Effector CD4-positive, alpha-beta T cell (primary cell): ENCODE measurements around the gene SEMA3G.

Source experiments
- DNase-seq: peaks from one replicate; pipeline ENCODE4 v3.0.0-alpha.2; 2020
- total RNA-seq: gene quantifications from one replicate; lab custom pipeline; 2026; lab: John Stamatoyannopoulos, UW

Gene SEMA3G
- total RNA-seq: 6.6 reads per million, percentile 24 among the genes with 10 or more reads in this experiment

DNA sequence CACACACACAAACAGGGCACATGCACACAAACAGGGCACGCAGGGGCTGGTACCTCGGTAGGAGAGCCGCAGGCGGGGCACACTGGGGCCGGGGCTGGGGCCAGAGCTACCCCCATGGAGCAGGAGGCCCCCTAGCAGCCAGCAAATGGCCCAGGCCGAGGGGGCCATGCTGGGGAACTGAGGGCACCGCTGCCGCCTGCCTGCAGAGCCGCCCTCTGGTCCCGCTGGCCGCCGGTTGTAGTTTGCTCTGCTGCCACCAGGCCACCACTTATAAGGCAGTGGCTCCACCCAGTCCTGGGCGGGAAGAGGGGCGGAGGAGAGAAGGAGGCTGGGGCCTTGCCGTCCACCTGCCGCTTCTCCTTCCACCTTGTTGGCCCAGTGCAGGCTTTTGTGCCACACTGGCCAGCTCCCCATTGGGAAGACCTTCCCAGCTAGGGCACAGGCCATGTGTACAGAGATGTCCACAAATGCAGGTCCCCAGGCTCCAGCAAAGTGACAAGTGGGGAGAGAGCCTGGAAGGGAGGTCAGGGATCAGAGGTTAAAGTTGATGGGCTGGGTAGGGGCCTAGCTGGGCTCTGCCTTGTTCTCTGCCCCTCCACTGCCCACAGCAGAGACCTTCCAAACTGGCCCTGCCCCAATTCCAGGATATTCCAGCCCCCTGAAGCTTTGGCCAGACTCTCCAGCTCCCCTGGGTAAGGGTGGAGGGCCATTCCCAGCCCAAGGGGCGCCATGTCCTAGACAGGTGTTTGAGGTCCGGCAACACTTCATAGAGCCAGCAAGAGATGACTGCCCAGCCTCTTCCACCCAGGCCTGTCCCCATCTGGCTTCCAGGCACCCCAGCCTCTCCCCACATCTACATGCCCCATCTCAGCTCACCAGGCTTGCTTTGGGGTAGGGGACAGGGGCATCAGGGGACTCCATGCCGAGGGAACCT lies at the start of gene SEMA3G:
SEMA3G (minus strand) TSS at position 244 of the 934 bp plus-strand sequence; CDS start at position 168, 76 bp downstream.
- peak; percentile 61 for DNase-seq

GRCh38 chr3:52494445-52494844 lies 49.5 kb upstream of the SEMA3G start:
- DNase-seq: no peak

- no peak for DNase-seq
Measured at GRCh38 chr3:52493232-52494017, 48.5 kb upstream of the SEMA3G start.

GRCh38 chr3:52492059-52492458 lies 47.2 kb upstream of the SEMA3G start:
- no peak for DNase-seq

DNA sequence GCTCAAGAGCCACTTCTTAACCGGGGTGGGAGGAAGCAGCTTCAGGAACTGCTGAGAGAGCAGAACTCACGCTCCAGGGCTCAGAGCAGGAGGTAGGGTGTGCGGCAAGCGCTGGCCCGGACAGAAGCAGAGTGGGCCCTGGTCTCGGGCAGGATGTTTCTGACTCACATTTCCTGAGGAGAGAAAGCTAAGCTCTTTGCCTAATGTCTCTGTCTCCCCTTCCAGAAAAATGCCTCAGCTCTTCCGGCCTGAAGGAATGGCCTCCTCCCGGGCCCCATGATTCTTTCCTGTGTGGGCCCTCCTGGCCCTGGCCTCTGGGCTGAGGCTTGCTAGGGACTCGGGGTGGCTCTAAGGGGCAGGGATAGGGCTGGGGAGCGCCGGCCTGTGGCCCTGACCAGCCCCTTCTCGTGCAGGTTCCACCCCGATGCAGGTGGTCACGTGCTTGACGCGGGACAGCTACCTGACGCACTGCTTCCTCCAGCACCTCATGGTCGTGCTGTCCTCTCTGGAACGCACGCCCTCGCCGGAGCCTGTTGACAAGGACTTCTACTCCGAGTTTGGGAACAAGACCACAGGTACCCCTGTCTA lies 46.1 kb upstream of the SEMA3G start:
- DNase-seq: no peak

- DNase-seq: no peak
Measured at GRCh38 chr3:52490035-52490938, 45.4 kb upstream of the SEMA3G start.

DNA sequence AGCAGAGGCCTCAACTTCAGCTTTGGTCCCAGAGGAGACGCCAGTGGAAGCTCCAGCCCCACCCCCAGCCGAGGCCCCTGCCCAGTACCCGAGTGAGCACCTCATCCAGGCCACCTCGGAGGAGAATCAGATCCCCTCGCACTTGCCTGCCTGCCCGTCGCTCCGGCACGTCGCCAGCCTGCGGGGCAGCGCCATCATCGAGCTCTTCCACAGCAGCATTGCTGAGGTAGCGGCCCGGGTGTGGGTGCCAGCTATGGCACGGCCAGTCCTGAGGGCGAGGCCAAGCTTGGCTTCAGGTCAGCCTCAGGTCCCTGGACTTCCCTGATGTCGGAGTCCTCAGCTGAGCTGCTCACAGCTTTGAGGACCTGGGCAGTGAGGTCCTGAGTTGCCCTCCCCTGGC lies 44.5 kb upstream of the SEMA3G start:
- DNase-seq: no peak

DNA sequence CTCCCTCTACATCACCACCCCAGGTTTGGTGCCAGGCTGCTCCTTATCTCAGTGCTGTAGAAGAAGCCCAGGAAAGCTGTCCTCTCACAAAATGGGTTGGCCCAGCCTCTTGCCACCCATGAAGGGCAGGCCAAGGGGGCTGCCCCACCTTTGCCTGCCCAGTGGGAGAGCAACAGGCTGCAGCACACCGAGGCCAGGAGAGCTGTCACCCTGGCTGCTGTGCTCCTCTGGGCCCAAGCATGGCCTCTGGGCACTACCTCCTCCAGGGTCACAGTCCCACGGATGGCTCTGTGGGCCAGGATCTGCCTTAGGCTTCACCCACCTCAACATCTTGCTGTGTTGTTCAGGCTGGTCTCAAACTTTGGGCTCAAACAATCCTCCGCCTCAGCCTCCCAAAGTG lies 43.8 kb upstream of the SEMA3G start:
- DNase-seq: no peak

DNA sequence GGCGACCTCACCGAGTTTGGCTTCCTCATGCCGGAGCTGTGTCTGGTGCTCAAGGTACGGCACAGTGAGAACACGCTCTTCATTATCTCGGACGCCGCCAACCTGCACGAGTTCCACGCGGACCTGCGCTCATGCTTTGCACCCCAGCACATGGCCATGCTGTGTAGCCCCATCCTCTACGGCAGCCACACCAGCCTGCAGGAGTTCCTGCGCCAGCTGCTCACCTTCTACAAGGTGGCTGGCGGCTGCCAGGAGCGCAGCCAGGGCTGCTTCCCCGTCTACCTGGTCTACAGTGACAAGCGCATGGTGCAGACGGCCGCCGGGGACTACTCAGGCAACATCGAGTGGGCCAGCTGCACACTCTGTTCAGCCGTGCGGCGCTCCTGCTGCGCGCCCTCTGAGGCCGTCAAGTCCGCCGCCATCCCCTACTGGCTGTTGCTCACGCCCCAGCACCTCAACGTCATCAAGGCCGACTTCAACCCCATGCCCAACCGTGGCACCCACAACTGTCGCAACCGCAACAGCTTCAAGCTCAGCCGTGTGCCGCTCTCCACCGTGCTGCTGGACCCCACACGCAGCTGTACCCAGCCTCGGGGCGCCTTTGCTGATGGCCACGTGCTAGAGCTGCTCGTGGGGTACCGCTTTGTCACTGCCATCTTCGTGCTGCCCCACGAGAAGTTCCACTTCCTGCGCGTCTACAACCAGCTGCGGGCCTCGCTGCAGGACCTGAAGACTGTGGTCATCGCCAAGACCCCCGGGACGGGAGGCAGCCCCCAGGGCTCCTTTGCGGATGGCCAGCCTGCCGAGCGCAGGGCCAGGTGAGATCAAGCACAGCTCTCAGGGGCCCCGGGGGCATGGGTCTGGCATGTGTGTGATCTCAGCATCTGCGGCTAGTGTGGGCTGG lies 43.1 kb upstream of the SEMA3G start:
- no peak for DNase-seq

DNA sequence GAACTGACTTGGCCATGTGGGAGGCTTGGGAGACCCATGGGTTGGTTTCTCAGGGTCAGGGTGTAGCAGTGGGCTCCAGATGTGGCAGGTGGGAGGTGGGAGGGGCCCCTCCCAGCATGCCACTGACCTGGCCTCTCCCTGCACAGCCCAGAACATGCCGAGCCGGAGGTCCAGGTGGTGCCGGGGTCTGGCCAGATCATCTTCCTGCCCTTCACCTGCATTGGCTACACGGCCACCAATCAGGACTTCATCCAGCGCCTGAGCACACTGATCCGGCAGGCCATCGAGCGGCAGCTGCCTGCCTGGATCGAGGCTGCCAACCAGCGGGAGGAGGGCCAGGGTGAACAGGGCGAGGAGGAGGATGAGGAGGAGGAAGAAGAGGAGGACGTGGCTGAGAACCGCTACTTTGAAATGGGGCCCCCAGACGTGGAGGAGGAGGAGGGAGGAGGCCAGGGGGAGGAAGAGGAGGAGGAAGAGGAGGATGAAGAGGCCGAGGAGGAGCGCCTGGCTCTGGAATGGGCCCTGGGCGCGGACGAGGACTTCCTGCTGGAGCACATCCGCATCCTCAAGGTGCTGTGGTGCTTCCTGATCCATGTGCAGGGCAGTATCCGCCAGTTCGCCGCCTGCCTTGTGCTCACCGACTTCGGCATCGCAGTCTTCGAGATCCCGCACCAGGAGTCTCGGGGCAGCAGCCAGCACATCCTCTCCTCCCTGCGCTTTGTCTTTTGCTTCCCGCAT lies 42.3 kb upstream of the SEMA3G start:
- no peak for DNase-seq

- no peak for DNase-seq
Measured at GRCh38 chr3:52484680-52485461, 40.0 kb upstream of the SEMA3G start.

- no peak for DNase-seq
Measured at GRCh38 chr3:52483577-52484381, 38.9 kb upstream of the SEMA3G start.

DNA sequence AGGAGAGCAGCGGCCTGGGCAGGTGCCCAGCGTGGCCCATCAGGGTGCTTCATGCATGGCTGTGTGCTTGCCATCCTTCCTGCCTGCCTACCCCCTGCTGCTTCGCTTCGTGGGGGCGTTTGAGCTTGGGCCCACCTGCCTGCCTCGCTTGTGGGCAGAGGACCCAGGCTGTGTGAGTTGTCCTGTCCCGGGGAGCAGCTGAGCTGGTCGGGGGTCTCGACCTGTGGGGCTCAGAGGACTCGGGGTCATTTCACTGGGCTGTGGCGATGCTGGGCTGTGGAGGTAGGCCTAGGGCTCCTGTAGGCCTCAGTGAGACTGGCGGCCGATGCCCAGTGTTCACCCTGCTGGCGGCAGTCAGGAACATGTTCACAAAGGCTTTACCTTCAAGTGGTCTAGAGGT lies 38.2 kb upstream of the SEMA3G start:
- no peak for DNase-seq

DNA sequence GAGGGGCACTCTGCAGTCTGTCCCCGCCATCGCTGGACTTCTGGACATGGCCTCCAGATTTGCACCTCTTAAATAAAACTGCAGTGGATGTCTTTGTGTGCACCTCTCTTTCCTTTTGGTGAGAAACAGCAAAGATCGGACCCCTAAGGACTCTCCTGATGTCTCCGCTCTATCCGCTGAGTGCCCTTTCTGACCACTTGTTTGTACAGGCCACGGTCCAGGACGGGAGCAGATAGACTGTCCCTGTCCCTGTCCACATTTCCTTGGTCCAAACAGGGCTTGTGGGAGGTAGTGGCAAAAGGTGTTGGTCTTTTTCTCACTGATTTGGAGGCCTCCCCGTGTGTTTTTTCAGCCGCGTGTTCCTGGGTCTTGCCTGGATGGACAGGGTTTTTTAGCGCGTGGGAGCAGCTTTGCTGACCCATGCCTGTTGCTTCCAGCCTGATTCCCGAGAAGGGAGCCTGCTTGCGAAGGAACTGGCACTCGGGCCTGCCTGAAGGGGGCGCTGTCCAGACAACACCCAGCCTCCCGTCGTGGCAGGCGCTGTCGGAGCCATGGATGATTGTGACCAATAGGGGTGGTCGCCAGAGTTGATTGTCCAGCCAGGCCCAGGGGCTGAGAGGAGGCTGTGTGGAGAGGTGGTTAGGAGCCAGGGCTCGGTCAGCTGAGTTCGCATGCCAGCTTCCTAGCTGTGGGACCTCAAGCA lies 37.1 kb upstream of the SEMA3G start:
- no peak for DNase-seq

- no peak for DNase-seq
Measured at GRCh38 chr3:52480768-52481715, 36.1 kb upstream of the SEMA3G start.

DNA sequence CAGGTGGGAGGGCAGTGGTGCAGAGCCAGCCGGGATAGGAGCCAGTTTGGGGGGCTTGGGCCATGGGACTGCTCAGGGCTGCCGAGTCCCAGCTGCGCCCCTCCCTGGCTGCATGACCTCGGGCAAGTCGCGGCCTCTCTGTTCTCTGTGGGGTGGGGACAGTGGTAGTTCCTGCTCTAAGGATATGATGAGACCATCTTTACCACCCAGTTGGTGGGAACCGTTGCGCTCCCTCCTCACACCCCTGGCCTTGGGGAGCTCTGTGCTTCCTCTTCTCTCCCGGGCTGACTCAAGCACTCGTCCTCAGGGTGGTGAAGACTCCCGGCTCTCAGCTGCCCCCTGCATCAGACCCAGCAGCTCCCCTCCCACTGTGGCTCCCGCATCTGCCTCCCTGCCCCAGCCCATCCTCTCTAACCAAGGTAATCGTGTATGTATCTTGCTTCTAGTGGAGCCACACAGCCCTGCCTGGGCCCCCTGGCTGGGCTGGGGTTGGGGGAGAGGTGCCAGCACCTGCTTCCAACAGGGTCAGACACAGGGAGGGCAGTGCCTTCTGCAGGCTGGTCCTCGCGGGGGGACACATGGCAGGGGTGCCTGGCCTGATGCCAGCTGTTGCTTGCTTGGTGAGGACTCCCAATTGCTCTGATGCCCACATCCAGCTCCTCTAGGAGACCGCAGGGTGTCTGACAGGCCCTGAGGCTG lies 35.1 kb upstream of the SEMA3G start:
- no peak for DNase-seq
